Measurements from ENCODE around the gene GALK2.

- TF ChIP-seq USF2 (IDR thresholded peaks at IDR 0.05; ENCODE audit: low read depth, low read length) (no peak), CTCF (conservative IDR thresholded peaks at IDR 0.05; ENCODE audit: low read depth, low read length) (no peak), POLR2A (IDR thresholded peaks at IDR 0.05; ENCODE audit: low read depth, low read length) (no peak)
These were observed 66.8 kb downstream of the GALK2 start for GRCh38 chr15:49236869-49237268.
